Tibial artery (tissue), 4 donors: Measurements from ENCODE around the gene CHD2.

ENCODE experiments used
- DNase-seq, 2 donors: peaks; one replicate each; pipeline ENCODE4 v3.0.0-alpha.2; 2019
- H3K27ac ChIP-seq, 2 donors: fragments of 200-600 bp; sonication (generic) in 1 of 2; 1 replicate in 1 of 2; 2 replicates in 1 of 2; pipeline ENCODE4 v1.5.1; 2018 to 2019; ENCODE audit warnings: mild to moderate bottlenecking in 1 of 2
- H3K27me3 ChIP-seq, 2 donors: fragments of 200-600 bp; sonication (generic) in 1 of 2; one replicate each; pipeline versions ENCODE4 v1.5.1 to v1.6.0; 2016 to 2019
- H3K36me3 ChIP-seq, 3 donors: fragments of 200-600 bp; sonication (generic) in 2 of 3; one replicate each; pipeline ENCODE4 v1.5.1; 2016 to 2019; ENCODE audit warnings: mild to moderate bottlenecking in 2 of 3
- H3K4me1 ChIP-seq, 4 donors: fragments of 200-600 bp; sonication (generic) in 2 of 4; 1 replicate in 3 of 4; 2 replicates in 1 of 4; pipeline ENCODE4 v1.5.1; 2016 to 2019
- H3K4me3 ChIP-seq, 2 donors: fragments of 200-600 bp; sonication (generic) in 1 of 2; 1 replicate in 1 of 2; 2 replicates in 1 of 2; pipeline ENCODE4 v1.5.1; 2018 to 2019; ENCODE audit warnings: mild to moderate bottlenecking in 2 of 2
- H3K9me3 ChIP-seq, 3 donors: fragments of 200-600 bp; sonication (generic) in 1 of 3; one replicate each; pipeline ENCODE4 v1.5.1; 2016 to 2019
- intact Hi-C: fragments of 100-400 bp; cut with DNase I; formaldehyde crosslinking; loops from one replicate; pipeline ENCODE4 v1.15.0; 2023; ENCODE audit warnings: low total_unique reads
- TF ChIP-seq, protein P1 (sequence below), 2 experiments: fragments of 200-600 bp in 1 of 2; fragments of 450-650 bp in 1 of 2; IDR thresholded peaks; one replicate each; pipeline ENCODE4 v1.5.1; 2017 to 2019; ENCODE audit warnings: antibody characterized with exemption in 2 of 2, mild to moderate bottlenecking in 1 of 2, moderate library complexity in 1 of 2

CHD2 gene

GRCh38 chr15:93063262-93063671, 163.1 kb downstream of the CHD2 start:
- DNase-seq, result no peak
- TF ChIP-seq, protein P1, sequence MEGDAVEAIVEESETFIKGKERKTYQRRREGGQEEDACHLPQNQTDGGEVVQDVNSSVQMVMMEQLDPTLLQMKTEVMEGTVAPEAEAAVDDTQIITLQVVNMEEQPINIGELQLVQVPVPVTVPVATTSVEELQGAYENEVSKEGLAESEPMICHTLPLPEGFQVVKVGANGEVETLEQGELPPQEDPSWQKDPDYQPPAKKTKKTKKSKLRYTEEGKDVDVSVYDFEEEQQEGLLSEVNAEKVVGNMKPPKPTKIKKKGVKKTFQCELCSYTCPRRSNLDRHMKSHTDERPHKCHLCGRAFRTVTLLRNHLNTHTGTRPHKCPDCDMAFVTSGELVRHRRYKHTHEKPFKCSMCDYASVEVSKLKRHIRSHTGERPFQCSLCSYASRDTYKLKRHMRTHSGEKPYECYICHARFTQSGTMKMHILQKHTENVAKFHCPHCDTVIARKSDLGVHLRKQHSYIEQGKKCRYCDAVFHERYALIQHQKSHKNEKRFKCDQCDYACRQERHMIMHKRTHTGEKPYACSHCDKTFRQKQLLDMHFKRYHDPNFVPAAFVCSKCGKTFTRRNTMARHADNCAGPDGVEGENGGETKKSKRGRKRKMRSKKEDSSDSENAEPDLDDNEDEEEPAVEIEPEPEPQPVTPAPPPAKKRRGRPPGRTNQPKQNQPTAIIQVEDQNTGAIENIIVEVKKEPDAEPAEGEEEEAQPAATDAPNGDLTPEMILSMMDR (IDR thresholded peaks at IDR 0.05), result no peak
- peak overlapping the region in 1 of 2 donors; percentile 34 for H3K27ac ChIP-seq
- no peak overlapping the region for H3K4me3 ChIP-seq
- peaks cover 0 to 72% (median 49%) of the 10 kb centered on the region in 4 donors for H3K4me1 ChIP-seq
- peaks cover 0 to 8% (median 6%) of the 10 kb centered on the region in 3 donors for H3K36me3 ChIP-seq
- H3K27me3 ChIP-seq, result no peaks in the 10 kb centered on the region
- intact Hi-C loops, result no loop called here
- no peaks in the 10 kb centered on the region for H3K9me3 ChIP-seq

DNA sequence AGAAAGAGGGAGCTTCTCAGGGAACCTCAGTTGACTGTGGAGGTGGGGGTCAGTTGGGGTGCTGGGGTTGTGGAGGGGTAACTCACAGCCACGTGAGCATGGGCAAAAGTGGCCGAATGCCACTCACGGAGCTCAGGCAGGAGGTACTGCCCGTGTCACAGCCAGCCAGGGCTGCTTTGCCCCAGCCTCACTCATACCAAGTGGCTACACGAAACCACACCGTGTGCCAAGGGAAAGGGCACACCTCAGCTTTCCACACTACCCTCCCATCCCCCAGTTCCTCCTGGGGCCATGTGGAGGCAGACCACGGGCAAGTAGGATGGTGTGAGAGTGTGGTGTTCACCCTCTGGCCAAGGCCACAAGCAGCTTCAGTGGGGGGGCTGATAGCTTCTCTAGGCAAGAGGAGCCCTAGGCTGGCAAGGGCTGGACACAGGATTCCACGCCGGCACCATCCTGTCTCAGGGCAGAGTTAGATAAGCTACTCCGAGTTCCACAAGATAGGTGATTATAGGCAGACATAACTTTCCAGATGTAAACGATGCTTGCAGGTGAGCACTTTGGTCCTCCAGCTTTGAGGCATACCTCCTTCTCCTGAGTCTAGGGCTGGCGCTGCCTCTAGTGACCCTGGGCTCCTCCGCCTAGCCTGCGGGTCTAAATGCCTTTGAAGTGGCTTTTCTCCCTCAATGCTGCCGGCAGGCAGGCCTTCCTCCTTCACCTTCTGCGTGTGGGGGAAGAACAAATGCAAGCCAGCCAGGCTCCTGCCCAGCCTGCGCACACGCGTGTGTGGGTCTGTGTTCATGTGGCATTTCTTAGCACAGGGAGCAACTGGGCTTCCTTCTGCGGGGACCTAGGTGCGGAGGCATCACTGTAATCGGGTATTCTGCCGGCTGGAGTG, 163.9 kb downstream of the CHD2 start:
- intact Hi-C loops, result no loop called here
- DNase-seq, result no peak

GRCh38 chr15:93065641-93066045, 165.5 kb downstream of the CHD2 start:
- DNase-seq, result no peak
- H3K4me1 ChIP-seq, result peaks cover 0 to 94% (median 58%) of the 10 kb centered on the region in 4 donors
- H3K9me3 ChIP-seq, result no peaks in the 10 kb centered on the region
- H3K27me3 ChIP-seq, result no peaks in the 10 kb centered on the region
- no peak overlapping the region for H3K4me3 ChIP-seq
- TF ChIP-seq, protein P1 (IDR thresholded peaks at IDR 0.05), result no peak
- H3K36me3 ChIP-seq, result peaks cover 0 to 8% (median 6%) of the 10 kb centered on the region in 3 donors
- intact Hi-C loops, result no loop called here
- no peak overlapping the region for H3K27ac ChIP-seq

More for the DNA sequence above, 163.9 kb downstream of the CHD2 start:
- Histone ChIP-seq H3K36me3 (peaks cover 0 to 8% (median 6%) of the 10 kb centered on the region in 3 donors), H3K4me3 (no peak overlapping the region), H3K4me1 (peaks cover 0 to 79% (median 53%) of the 10 kb centered on the region in 4 donors), H3K27ac (no peak overlapping the region), H3K9me3 (no peaks in the 10 kb centered on the region), H3K27me3 (no peaks in the 10 kb centered on the region)
- TF ChIP-seq, protein P1 (IDR thresholded peaks at IDR 0.05), result no peak

GRCh38 chr15:93066224-93066681, 166.1 kb downstream of the CHD2 start:
- H3K9me3 ChIP-seq, result no peaks in the 10 kb centered on the region
- peaks cover 0 to 8% (median 6%) of the 10 kb centered on the region in 3 donors for H3K36me3 ChIP-seq
- intact Hi-C loops, result no loop called here
- H3K27me3 ChIP-seq, result no peaks in the 10 kb centered on the region
- H3K4me3 ChIP-seq, result no peak overlapping the region
- H3K27ac ChIP-seq, result peak overlapping the region; percentile 66 to 73
- DNase-seq, result peak in 1 of 2 donors; percentile 65
- H3K4me1 ChIP-seq, result peaks cover 0 to 94% (median 58%) of the 10 kb centered on the region in 4 donors
- TF ChIP-seq, protein P1 (IDR thresholded peaks at IDR 0.05), result no peak

GRCh38 chr15:93066834-93067648, 166.9 kb downstream of the CHD2 start:
- Histone ChIP-seq H3K9me3 (no peaks in the 10 kb centered on the region), H3K4me1 (peaks cover 0 to 91% (median 59%) of the 10 kb centered on the region in 4 donors), H3K27ac (peak overlapping the region; percentile 66 to 73), H3K4me3 (peak overlapping the region in 1 of 2 donors; percentile 16), H3K36me3 (peaks cover 0 to 8% (median 6%) of the 10 kb centered on the region in 3 donors), H3K27me3 (no peaks in the 10 kb centered on the region)
- TF ChIP-seq, protein P1 (IDR thresholded peaks at IDR 0.05), result no peak
- intact Hi-C loops, result no loop called here
- peak; percentile 60 to 72 for DNase-seq
